SK-N-SH (cell line): ENCODE results near the gene ELOVL3. TPM values are rescaled to one million over a fixed set of nuclear protein-coding genes. Genes with fewer than 3 reads are reported as not detected.

Source experiments
- CTCF ChIA-PET: fragments of 300-600, 350-600 bp; formaldehyde crosslinking; extraction: SDS; loops from one replicate; lab custom pipeline; 2021; lab: Yijun Ruan, JAX
- POLR2A ChIA-PET: fragments of 350-600 bp; sonication (Branson Sonifier 250); formaldehyde crosslinking; extraction: SDS; loops from one replicate; lab custom pipeline; 2020; ENCODE audit warnings: antibody characterized with exemption, inconsistent platforms; lab: Yijun Ruan, JAX
- DNase-seq: peaks from one replicate; pipeline ENCODE4 v3.0.0; 2012
- H2AFZ ChIP-seq: fragments of 200-600 bp; sonication (generic); 2 replicates; pipeline ENCODE4 v1.8.1; 2016; ENCODE audit warnings: antibody characterized with exemption, mild to moderate bottlenecking, low read depth
- H3F3A ChIP-seq: fragments of 200-600 bp; sonication (generic); replicated peaks from 2 replicates; pipeline ENCODE3; 2016; ENCODE audit warnings: antibody characterized with exemption, mild to moderate bottlenecking; ENCODE audit not compliant: insufficient read depth
- H3K27ac ChIP-seq, 2 experiments: fragments of 200-500 bp in 1 of 2; fragments of 200-600 bp in 1 of 2; sonication (Bioruptor generic) in 1 of 2; sonication (generic), shearing (Covaris generic) in 1 of 2; 2 replicates each; pipeline versions ENCODE4 v1.5.1 to v1.6.1; 2014 to 2016; ENCODE audit warnings: low read depth in 2 of 2, inconsistent platforms in 1 of 2, low read length in 1 of 2, mild to moderate bottlenecking in 1 of 2, mixed read lengths in 1 of 2
- H3K27me3 ChIP-seq: fragments of 200-600 bp; sonication (generic), shearing (Covaris generic); 2 replicates; pipeline ENCODE4 v1.6.1; 2016; ENCODE audit warnings: mixed run types; ENCODE audit not compliant: insufficient read depth
- H3K36me3 ChIP-seq, 2 experiments: fragments of 200-500 bp in 1 of 2; fragments of 200-600 bp in 1 of 2; sonication (Bioruptor generic) in 1 of 2; sonication (generic) in 1 of 2; replicated peaks in 1 of 2; 2 replicates each; pipeline versions ENCODE3 to v1.5.1; 2014 to 2016; ENCODE audit warnings: low read length in 1 of 2, mild to moderate bottlenecking in 1 of 2; ENCODE audit not compliant: insufficient read depth in 2 of 2, control insufficient read depth in 1 of 2
- H3K4me1 ChIP-seq, 2 experiments: fragments of 200-500 bp in 1 of 2; fragments of 200-600 bp in 1 of 2; sonication (Bioruptor generic) in 1 of 2; sonication (generic), shearing (Covaris generic) in 1 of 2; 2 replicates each; pipeline versions ENCODE4 v1.5.1 to v1.6.1; 2014 to 2016; ENCODE audit warnings: low read depth in 1 of 2, low read length in 1 of 2, mixed run types in 1 of 2; ENCODE audit not compliant: insufficient read depth in 2 of 2, control insufficient read depth in 1 of 2
- H3K4me2 ChIP-seq: fragments of 200-600 bp; sonication (generic), shearing (Covaris generic); 2 replicates; pipeline ENCODE4 v1.6.1; 2017; ENCODE audit warnings: mixed run types
- H3K4me3 ChIP-seq, 2 experiments: fragments of 200-500 bp in 1 of 2; fragments of 200-600 bp in 1 of 2; sonication (Bioruptor generic) in 1 of 2; sonication (generic), shearing (Covaris generic) in 1 of 2; 2 replicates each; pipeline versions ENCODE4 v1.5.1 to v1.8.1; 2014 to 2016; ENCODE audit warnings: low read depth in 2 of 2, inconsistent platforms in 1 of 2, low read length in 1 of 2, mild to moderate bottlenecking in 1 of 2, mixed read lengths in 1 of 2, moderate library complexity in 1 of 2
- H3K79me2 ChIP-seq: fragments of 200-600 bp; sonication (generic); 2 replicates; pipeline ENCODE4 v1.8.1; 2017; ENCODE audit warnings: mild to moderate bottlenecking; ENCODE audit not compliant: insufficient read depth
- H3K9ac ChIP-seq: fragments of 200-600 bp; sonication (generic); 2 replicates; pipeline ENCODE4 v1.6.1; 2017; ENCODE audit warnings: mixed run types
- H3K9me2 ChIP-seq: fragments of 200-600 bp; sonication (generic); 2 replicates; pipeline ENCODE4 v1.6.1; 2017; ENCODE audit warnings: mixed run types
- H3K9me3 ChIP-seq: fragments of 200-600 bp; sonication (generic); 2 replicates; pipeline ENCODE4 v1.6.1; 2017; ENCODE audit warnings: mixed run types, mild to moderate bottlenecking, moderate library complexity
- H4K20me1 ChIP-seq: fragments of 200-600 bp; sonication (generic); 2 replicates; pipeline ENCODE4 v1.6.1; 2017; ENCODE audit warnings: mild to moderate bottlenecking, mixed run types; ENCODE audit not compliant: insufficient read depth
- ELF1 ChIP-seq: IDR thresholded peaks from 2 replicates; pipeline ENCODE4 v1.4.0; 2012
- EP300 ChIP-seq, 2 experiments: IDR thresholded peaks; 2 replicates each; pipeline versions ENCODE4 v1.4.0 to v1.6.1; 2012; ENCODE audit warnings: borderline replicate concordance in 1 of 2, low read depth in 1 of 2, low read length in 1 of 2
- EZH2phosphoT487 ChIP-seq: fragments of 200-600 bp; sonication (generic); IDR thresholded peaks from 2 replicates; pipeline ENCODE4 v1.6.1; 2017; ENCODE audit warnings: low read depth, mixed run types, mild to moderate bottlenecking, antibody characterized with exemption, moderate library complexity, borderline replicate concordance
- FOXM1 ChIP-seq: IDR thresholded peaks from 2 replicates; pipeline ENCODE4 v1.4.0; 2012; ENCODE audit warnings: low read depth, mild to moderate bottlenecking
- GABPA ChIP-seq: IDR thresholded peaks from 2 replicates; pipeline ENCODE4 v1.4.0; 2012; ENCODE audit warnings: low read depth, mild to moderate bottlenecking
- MEF2A ChIP-seq: IDR thresholded peaks from 2 replicates; pipeline ENCODE4 v1.4.0; 2012; ENCODE audit warnings: low read depth, borderline replicate concordance
- MXI1 ChIP-seq: IDR thresholded peaks from 2 replicates; pipeline ENCODE4 v1.6.1; 2012; ENCODE audit warnings: mild to moderate bottlenecking, low read depth, low read length, improper control_type of control experiment
- NFIC ChIP-seq: IDR thresholded peaks from 2 replicates; pipeline ENCODE4 v1.4.0; 2012; ENCODE audit warnings: borderline replicate concordance
- NRF1 ChIP-seq: IDR thresholded peaks from 2 replicates; pipeline ENCODE4 v1.6.1; 2012; ENCODE audit warnings: low read depth, mild to moderate bottlenecking, low read length
- POLR2AphosphoS5 ChIP-seq: IDR thresholded peaks from 2 replicates; pipeline ENCODE4 v1.6.1; 2012; ENCODE audit warnings: low read depth, low read length
- RFX5 ChIP-seq: IDR thresholded peaks from 2 replicates; pipeline ENCODE4 v1.6.1; 2012; ENCODE audit warnings: mild to moderate bottlenecking, improper control_type of control experiment, low read length
- SMC3 ChIP-seq: IDR thresholded peaks from 2 replicates; pipeline ENCODE4 v1.6.1; 2012; ENCODE audit warnings: low read depth, low read length, improper control_type of control experiment
- TAF1 ChIP-seq: IDR thresholded peaks from 2 replicates; pipeline ENCODE4 v1.6.1; 2012; ENCODE audit warnings: low read depth, mild to moderate bottlenecking, low read length, moderate library complexity, borderline replicate concordance
- TCF12 ChIP-seq: IDR thresholded peaks from 2 replicates; pipeline ENCODE4 v1.4.0; 2012
- YY1 ChIP-seq: IDR thresholded peaks from 2 replicates; pipeline ENCODE4 v1.4.0; 2012; ENCODE audit warnings: low read depth, mild to moderate bottlenecking
- WGBS: methylation state at CpG from one replicate; pipeline ENCODE4 v1.1.6; 2017; ENCODE audit warnings: low lambda C conversion rate; 5-methylcytosine and 5-hydroxymethylcytosine counted together
- polyA plus RNA-seq, 3 experiments: library from polyadenylated mRNA; depleted of rRNA; stranded (reverse); fragments of >200 nt; gene quantifications; 2 replicates each; pipeline ENCODE4 v1.2.3, GENCODE V29; 2012
- TF ChIP-seq, protein P1 (sequence below): fragments of 150-350 bp; IDR thresholded peaks from 2 replicates; pipeline ENCODE4 v1.6.1; 2017; ENCODE audit warnings: antibody characterized with exemption, low read length, low read depth, borderline replicate concordance
- TF ChIP-seq, protein P2 (sequence below): IDR thresholded peaks from 2 replicates; pipeline ENCODE4; 2012
- TF ChIP-seq, protein P3 (sequence below): fragments of 200-600 bp; sonication (generic); IDR thresholded peaks from 2 replicates; pipeline ENCODE4 v1.6.1; 2017; ENCODE audit warnings: antibody characterized with exemption, mild to moderate bottlenecking, moderate library complexity
- TF ChIP-seq, protein P4 (sequence below): IDR thresholded peaks from 2 replicates; pipeline ENCODE4 v1.6.1; 2012; ENCODE audit warnings: mild to moderate bottlenecking, low read depth, low read length, moderate library complexity
- TF ChIP-seq, protein P5 (sequence below): IDR thresholded peaks from 2 replicates; pipeline ENCODE4 v1.4.0; 2012; ENCODE audit warnings: low read depth, borderline replicate concordance

The ELOVL3 gene, protein sequence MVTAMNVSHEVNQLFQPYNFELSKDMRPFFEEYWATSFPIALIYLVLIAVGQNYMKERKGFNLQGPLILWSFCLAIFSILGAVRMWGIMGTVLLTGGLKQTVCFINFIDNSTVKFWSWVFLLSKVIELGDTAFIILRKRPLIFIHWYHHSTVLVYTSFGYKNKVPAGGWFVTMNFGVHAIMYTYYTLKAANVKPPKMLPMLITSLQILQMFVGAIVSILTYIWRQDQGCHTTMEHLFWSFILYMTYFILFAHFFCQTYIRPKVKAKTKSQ
- polyA plus RNA-seq (2012; rRNA removed) = 0.25 and 0.29 TPM in 2 replicates
- 0.09 and 0.17 TPM in 2 replicates for polyA plus RNA-seq (2012; cell fraction: cytosol; rRNA removed)
- 0.05 and 0.13 TPM in 2 replicates for polyA plus RNA-seq (2012; cell fraction: nucleus; rRNA removed)

DNA sequence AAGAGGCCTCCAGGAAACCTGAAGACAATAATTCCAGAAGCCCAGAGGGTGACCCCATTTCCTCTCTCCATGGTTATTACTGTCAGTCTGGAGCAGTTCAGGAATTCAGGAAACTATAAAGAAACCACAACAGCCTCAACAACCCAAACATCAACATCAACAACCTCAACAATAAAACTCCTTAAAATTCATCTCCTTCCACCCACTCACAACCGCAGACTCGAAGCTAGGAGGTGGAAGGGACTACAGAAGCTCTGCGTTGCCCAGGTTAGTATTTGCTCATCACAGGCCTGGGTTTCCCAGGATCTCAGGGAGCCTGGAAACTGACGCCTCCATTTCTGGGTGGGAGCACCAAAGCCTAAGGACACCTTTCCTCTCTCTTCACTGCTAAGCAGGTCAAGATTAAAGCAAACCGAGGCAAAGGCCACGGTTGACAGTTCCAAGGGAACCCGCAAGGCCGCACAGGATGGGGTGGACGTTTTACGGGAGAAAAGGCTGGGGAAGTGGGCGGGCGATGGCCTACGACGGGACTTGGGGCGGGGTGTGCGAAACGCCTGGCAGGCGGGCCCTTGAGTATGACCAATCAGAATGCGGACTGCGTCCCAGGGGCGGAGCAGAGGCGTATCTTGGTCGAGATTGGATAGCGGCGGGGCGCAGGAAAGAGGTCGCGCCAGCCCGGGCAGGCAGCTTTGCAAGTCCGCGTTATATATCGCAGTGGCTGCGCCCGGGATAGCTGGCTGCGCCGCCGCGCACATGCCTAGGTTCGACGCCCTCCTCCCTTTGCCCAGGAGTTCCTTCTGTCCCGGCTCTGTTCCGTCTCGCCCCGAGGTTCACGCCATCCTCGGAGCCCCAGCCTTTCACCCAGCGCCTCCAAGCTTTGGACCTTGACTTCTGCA lies at the start of gene ELOVL3:
Gene ELOVL3 (plus strand): TSS at position 654 of the 896 bp plus-strand sequence. CDS start 250 bp downstream, outside the sequence.
- Histone ChIP-seq H3K4me1 (peaks cover 0 to 18% of the 10 kb centered on the region in 2 experiments; a peak in 2 of 4 replicates), H3K9ac (no peak within 1 kb of the TSS), H2AFZ (peak within 1 kb of the TSS; percentile 77), H3K27me3 (peaks cover 17% of the 10 kb centered on the region; the same call in 1 of the 2 replicates), H3K9me3 (no peaks in the 10 kb centered on the region), H4K20me1 (no peaks in the 10 kb centered on the region), H3K79me2 (no peaks in the 10 kb centered on the region), H3K4me2 (peak within 1 kb of the TSS; percentile 20; the same call in 1 of the 2 replicates), H3K36me3 (no peaks in the 10 kb centered on the region), H3F3A (no peaks in the 10 kb centered on the region), H3K27ac (no peak within 1 kb of the TSS; a peak in 1 of 4 replicates), H3K9me2 (no peaks in the 10 kb centered on the region), H3K4me3 (peak within 1 kb of the TSS in 1 of 2 experiments; percentile 31; a peak in 1 of 4 replicates)
- peak; percentile 98 for DNase-seq
- CTCF ChIA-PET = interaction anchor here (0.8 to 23.6 kb wide), 12 partner anchors 8 to 197 kb away, joined by 3 to 824 read pairs (median 4); partner anchors contain the start of gene NFKB2
- POLR2A ChIA-PET = interaction anchor here (0.6 to 1.4 kb wide), 3 partner anchors 17 to 174 kb away, joined by 3 to 6 read pairs (median 3); no protein-coding TSS in a partner anchor
- 46% methylated on average over 13 of the region's 47 CpGs for WGBS
- TF ChIP-seq, protein P1, sequence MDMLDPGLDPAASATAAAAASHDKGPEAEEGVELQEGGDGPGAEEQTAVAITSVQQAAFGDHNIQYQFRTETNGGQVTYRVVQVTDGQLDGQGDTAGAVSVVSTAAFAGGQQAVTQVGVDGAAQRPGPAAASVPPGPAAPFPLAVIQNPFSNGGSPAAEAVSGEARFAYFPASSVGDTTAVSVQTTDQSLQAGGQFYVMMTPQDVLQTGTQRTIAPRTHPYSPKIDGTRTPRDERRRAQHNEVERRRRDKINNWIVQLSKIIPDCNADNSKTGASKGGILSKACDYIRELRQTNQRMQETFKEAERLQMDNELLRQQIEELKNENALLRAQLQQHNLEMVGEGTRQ = no peak
- TF ChIP-seq, protein P2, sequence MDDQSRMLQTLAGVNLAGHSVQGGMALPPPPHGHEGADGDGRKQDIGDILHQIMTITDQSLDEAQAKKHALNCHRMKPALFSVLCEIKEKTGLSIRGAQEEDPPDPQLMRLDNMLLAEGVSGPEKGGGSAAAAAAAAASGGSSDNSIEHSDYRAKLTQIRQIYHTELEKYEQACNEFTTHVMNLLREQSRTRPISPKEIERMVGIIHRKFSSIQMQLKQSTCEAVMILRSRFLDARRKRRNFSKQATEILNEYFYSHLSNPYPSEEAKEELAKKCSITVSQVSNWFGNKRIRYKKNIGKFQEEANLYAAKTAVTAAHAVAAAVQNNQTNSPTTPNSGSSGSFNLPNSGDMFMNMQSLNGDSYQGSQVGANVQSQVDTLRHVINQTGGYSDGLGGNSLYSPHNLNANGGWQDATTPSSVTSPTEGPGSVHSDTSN = no peak
- TF ChIP-seq FOXM1 (no peak), SMC3 (no peak), MXI1 (no peak; the same call in 1 of the 2 replicates), NRF1 (no peak), RFX5 (no peak), GABPA (no peak), MEF2A (no peak), ELF1 (no peak), NFIC (no peak), TCF12 (no peak), EZH2phosphoT487 (no peak), POLR2AphosphoS5 (peak; percentile 38; the same call in 1 of the 2 replicates), EP300 (IDR thresholded peaks at IDR 0.05; ENCODE audit: borderline replicate concordance in 1 of 2, low read depth in 1 of 2, low read length in 1 of 2) (no peak), YY1 (no peak), TAF1 (0 out of 2 replicates have a peak, but pooled peaks have one; percentile 12)
- TF ChIP-seq, protein P3, sequence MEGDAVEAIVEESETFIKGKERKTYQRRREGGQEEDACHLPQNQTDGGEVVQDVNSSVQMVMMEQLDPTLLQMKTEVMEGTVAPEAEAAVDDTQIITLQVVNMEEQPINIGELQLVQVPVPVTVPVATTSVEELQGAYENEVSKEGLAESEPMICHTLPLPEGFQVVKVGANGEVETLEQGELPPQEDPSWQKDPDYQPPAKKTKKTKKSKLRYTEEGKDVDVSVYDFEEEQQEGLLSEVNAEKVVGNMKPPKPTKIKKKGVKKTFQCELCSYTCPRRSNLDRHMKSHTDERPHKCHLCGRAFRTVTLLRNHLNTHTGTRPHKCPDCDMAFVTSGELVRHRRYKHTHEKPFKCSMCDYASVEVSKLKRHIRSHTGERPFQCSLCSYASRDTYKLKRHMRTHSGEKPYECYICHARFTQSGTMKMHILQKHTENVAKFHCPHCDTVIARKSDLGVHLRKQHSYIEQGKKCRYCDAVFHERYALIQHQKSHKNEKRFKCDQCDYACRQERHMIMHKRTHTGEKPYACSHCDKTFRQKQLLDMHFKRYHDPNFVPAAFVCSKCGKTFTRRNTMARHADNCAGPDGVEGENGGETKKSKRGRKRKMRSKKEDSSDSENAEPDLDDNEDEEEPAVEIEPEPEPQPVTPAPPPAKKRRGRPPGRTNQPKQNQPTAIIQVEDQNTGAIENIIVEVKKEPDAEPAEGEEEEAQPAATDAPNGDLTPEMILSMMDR = no peak
- TF ChIP-seq, protein P4, sequence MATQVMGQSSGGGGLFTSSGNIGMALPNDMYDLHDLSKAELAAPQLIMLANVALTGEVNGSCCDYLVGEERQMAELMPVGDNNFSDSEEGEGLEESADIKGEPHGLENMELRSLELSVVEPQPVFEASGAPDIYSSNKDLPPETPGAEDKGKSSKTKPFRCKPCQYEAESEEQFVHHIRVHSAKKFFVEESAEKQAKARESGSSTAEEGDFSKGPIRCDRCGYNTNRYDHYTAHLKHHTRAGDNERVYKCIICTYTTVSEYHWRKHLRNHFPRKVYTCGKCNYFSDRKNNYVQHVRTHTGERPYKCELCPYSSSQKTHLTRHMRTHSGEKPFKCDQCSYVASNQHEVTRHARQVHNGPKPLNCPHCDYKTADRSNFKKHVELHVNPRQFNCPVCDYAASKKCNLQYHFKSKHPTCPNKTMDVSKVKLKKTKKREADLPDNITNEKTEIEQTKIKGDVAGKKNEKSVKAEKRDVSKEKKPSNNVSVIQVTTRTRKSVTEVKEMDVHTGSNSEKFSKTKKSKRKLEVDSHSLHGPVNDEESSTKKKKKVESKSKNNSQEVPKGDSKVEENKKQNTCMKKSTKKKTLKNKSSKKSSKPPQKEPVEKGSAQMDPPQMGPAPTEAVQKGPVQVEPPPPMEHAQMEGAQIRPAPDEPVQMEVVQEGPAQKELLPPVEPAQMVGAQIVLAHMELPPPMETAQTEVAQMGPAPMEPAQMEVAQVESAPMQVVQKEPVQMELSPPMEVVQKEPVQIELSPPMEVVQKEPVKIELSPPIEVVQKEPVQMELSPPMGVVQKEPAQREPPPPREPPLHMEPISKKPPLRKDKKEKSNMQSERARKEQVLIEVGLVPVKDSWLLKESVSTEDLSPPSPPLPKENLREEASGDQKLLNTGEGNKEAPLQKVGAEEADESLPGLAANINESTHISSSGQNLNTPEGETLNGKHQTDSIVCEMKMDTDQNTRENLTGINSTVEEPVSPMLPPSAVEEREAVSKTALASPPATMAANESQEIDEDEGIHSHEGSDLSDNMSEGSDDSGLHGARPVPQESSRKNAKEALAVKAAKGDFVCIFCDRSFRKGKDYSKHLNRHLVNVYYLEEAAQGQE = no peak
- TF ChIP-seq, protein P5, sequence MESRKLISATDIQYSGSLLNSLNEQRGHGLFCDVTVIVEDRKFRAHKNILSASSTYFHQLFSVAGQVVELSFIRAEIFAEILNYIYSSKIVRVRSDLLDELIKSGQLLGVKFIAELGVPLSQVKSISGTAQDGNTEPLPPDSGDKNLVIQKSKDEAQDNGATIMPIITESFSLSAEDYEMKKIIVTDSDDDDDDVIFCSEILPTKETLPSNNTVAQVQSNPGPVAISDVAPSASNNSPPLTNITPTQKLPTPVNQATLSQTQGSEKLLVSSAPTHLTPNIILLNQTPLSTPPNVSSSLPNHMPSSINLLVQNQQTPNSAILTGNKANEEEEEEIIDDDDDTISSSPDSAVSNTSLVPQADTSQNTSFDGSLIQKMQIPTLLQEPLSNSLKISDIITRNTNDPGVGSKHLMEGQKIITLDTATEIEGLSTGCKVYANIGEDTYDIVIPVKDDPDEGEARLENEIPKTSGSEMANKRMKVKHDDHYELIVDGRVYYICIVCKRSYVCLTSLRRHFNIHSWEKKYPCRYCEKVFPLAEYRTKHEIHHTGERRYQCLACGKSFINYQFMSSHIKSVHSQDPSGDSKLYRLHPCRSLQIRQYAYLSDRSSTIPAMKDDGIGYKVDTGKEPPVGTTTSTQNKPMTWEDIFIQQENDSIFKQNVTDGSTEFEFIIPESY = no peak
